Adipocyte (in vitro differentiated cells): ENCODE results near the gene TMTC4.
"Not testable (repeated sequence)": the region's sequence is repeated elsewhere in the genome, so short reads cannot be mapped to it uniquely, and the experiment has no call there.

Experiments
- DNase-seq: peaks from one replicate; pipeline ENCODE4 v3.0.0-alpha.2; 2015; ENCODE audit warnings: low read depth
- H3K27me3 ChIP-seq: replicated peaks from 2 replicates; pipeline ENCODE4 v1.7.0; 2013; ENCODE audit warnings: mild to moderate bottlenecking, low read length, moderate library complexity; ENCODE audit not compliant: control insufficient read depth, insufficient read depth
- H3K36me3 ChIP-seq: 2 replicates; pipeline ENCODE4 v1.7.0; 2013; ENCODE audit warnings: low read length, mild to moderate bottlenecking, moderate library complexity; ENCODE audit not compliant: control insufficient read depth, insufficient read depth, severe bottlenecking
- H3K4me1 ChIP-seq: 2 replicates; pipeline ENCODE4 v1.7.0; 2013; ENCODE audit warnings: mild to moderate bottlenecking, low read length, moderate library complexity; ENCODE audit not compliant: control insufficient read depth, insufficient read depth
- H3K4me3 ChIP-seq: 2 replicates; pipeline ENCODE4 v1.7.0; 2013; ENCODE audit warnings: mild to moderate bottlenecking, low read length, moderate library complexity
- H3K9ac ChIP-seq: 2 replicates; pipeline ENCODE4 v1.7.0; 2013; ENCODE audit warnings: mild to moderate bottlenecking, low read length, moderate library complexity
- H3K9me3 ChIP-seq: 2 replicates; pipeline ENCODE4 v1.7.0; 2013; ENCODE audit warnings: mild to moderate bottlenecking, low read length, moderate library complexity; ENCODE audit not compliant: control insufficient read depth

Gene TMTC4

GRCh38 chr13:100619940-100620339 is 54.7 kb downstream of the TMTC4 start:
- H3K27me3 ChIP-seq, result no peaks in the 10 kb centered on the region
- H3K36me3 ChIP-seq, result no peaks in the 10 kb centered on the region
- no peaks in the 10 kb centered on the region for H3K9me3 ChIP-seq
- no peak overlapping the region for H3K4me3 ChIP-seq
- H3K4me1 ChIP-seq, result no peaks in the 10 kb centered on the region
- no peak for DNase-seq
- H3K9ac ChIP-seq, result no peak overlapping the region

GRCh38 chr13:100618897-100619296 is 55.7 kb downstream of the TMTC4 start:
- H3K9ac ChIP-seq, H3K36me3 ChIP-seq, H3K9me3 ChIP-seq, H3K4me3 ChIP-seq, DNase-seq, H3K4me1 ChIP-seq, H3K27me3 ChIP-seq: not testable (repeated sequence)

- no peak for DNase-seq
- H3K9ac ChIP-seq, result no peak overlapping the region
- no peaks in the 10 kb centered on the region for H3K9me3 ChIP-seq
- no peak overlapping the region for H3K4me3 ChIP-seq
- H3K27me3 ChIP-seq, result no peaks in the 10 kb centered on the region
- H3K36me3 ChIP-seq, result peaks cover 12% of the 10 kb centered on the region
- H3K4me1 ChIP-seq, result peaks cover 2% of the 10 kb centered on the region
Measured at GRCh38 chr13:100613031-100613430, 61.6 kb downstream of the TMTC4 start.

GRCh38 chr13:100611678-100612492 is 62.7 kb downstream of the TMTC4 start:
- no peak overlapping the region for H3K9ac ChIP-seq
- H3K9me3 ChIP-seq, result no peaks in the 10 kb centered on the region
- DNase-seq, result no peak
- no peak overlapping the region for H3K4me3 ChIP-seq
- H3K27me3 ChIP-seq, result no peaks in the 10 kb centered on the region
- H3K36me3 ChIP-seq, result peaks cover 12% of the 10 kb centered on the region
- peaks cover 2% of the 10 kb centered on the region for H3K4me1 ChIP-seq

- no peaks in the 10 kb centered on the region for H3K27me3 ChIP-seq
- H3K4me1 ChIP-seq, result peaks cover 2% of the 10 kb centered on the region
- H3K4me3 ChIP-seq, result no peak overlapping the region
- DNase-seq, result no peak
- peaks cover 12% of the 10 kb centered on the region for H3K36me3 ChIP-seq
- H3K9ac ChIP-seq, result no peak overlapping the region
- no peaks in the 10 kb centered on the region for H3K9me3 ChIP-seq
Measured at GRCh38 chr13:100610391-100611347, 63.9 kb downstream of the TMTC4 start.

- no peak overlapping the region for H3K9ac ChIP-seq
- H3K9me3 ChIP-seq, result no peaks in the 10 kb centered on the region
- H3K27me3 ChIP-seq, result no peaks in the 10 kb centered on the region
- H3K36me3 ChIP-seq, result peaks cover 12% of the 10 kb centered on the region
- H3K4me1 ChIP-seq, result peaks cover 2% of the 10 kb centered on the region
- H3K4me3 ChIP-seq, result no peak overlapping the region
- no peak for DNase-seq
Measured at GRCh38 chr13:100608906-100609305, 65.7 kb downstream of the TMTC4 start.

- H3K27me3 ChIP-seq, result no peaks in the 10 kb centered on the region
- no peak overlapping the region for H3K4me3 ChIP-seq
- H3K9ac ChIP-seq, result no peak overlapping the region
- H3K36me3 ChIP-seq, result peaks cover 12% of the 10 kb centered on the region
- no peak for DNase-seq
- peaks cover 2% of the 10 kb centered on the region for H3K4me1 ChIP-seq
- H3K9me3 ChIP-seq, result no peaks in the 10 kb centered on the region
Measured at GRCh38 chr13:100608489-100608888, 66.1 kb downstream of the TMTC4 start.

- Histone ChIP-seq H3K4me3 (no peak overlapping the region), H3K9me3 (no peaks in the 10 kb centered on the region), H3K9ac (no peak overlapping the region), H3K36me3 (peaks cover 6% of the 10 kb centered on the region), H3K4me1 (peaks cover 5% of the 10 kb centered on the region), H3K27me3 (no peaks in the 10 kb centered on the region)
- DNase-seq, result no peak
Measured at GRCh38 chr13:100604918-100605710, 69.5 kb downstream of the TMTC4 start.

GRCh38 chr13:100602493-100603111 is 72.0 kb downstream of the TMTC4 start:
- H3K36me3 ChIP-seq, result no peaks in the 10 kb centered on the region
- H3K4me3 ChIP-seq, result no peak overlapping the region
- H3K9ac ChIP-seq, result no peak overlapping the region
- H3K27me3 ChIP-seq, result no peaks in the 10 kb centered on the region
- no peak for DNase-seq
- peaks cover 5% of the 10 kb centered on the region for H3K4me1 ChIP-seq
- no peaks in the 10 kb centered on the region for H3K9me3 ChIP-seq

GRCh38 chr13:100601716-100602115 is 72.9 kb downstream of the TMTC4 start:
- Histone ChIP-seq H3K9me3 (no peaks in the 10 kb centered on the region), H3K27me3 (no peaks in the 10 kb centered on the region), H3K4me1 (peaks cover 5% of the 10 kb centered on the region), H3K4me3 (no peak overlapping the region), H3K9ac (no peak overlapping the region), H3K36me3 (no peaks in the 10 kb centered on the region)
- no peak for DNase-seq
